HepG2 (cell line): ENCODE results near the gene USP10.

Source experiments
- ATF1 ChIP-seq: IDR thresholded peaks from 2 replicates; pipeline ENCODE4 v1.6.1; 2016; ENCODE audit warnings: mild to moderate bottlenecking, control low read depth
- DPF2 ChIP-seq: sonication (generic); formaldehyde crosslinking; IDR thresholded peaks from 2 replicates; pipeline ENCODE4 v1.4.0; 2020; ENCODE audit warnings: mild to moderate bottlenecking, low read depth, missing genetic modification reagents, borderline replicate concordance
- EZH2 ChIP-seq: conservative IDR thresholded peaks from 2 replicates; pipeline ENCODE4 v1.6.1; 2012; ENCODE audit warnings: mild to moderate bottlenecking, low read depth, low read length, moderate library complexity
- KAT2B ChIP-seq: fragments of 150-350 bp; IDR thresholded peaks from 2 replicates; pipeline ENCODE4 v1.6.1; 2014; ENCODE audit warnings: low read depth, low read length, borderline replicate concordance
- KDM5B ChIP-seq: sonication (generic); formaldehyde crosslinking; IDR thresholded peaks from 2 replicates; pipeline ENCODE4 v1.4.0; 2020; ENCODE audit warnings: missing genetic modification reagents, mild to moderate bottlenecking, borderline replicate concordance
- TEAD2 ChIP-seq: sonication (generic); formaldehyde crosslinking; IDR thresholded peaks from 2 replicates; pipeline ENCODE4 v1.9.0; 2021; ENCODE audit warnings: missing genetic modification reagents
- ZNF234 ChIP-seq: sonication (generic); formaldehyde crosslinking; conservative IDR thresholded peaks from 2 replicates; pipeline ENCODE4 v1.5.1; 2020; ENCODE audit warnings: mild to moderate bottlenecking, missing genetic modification reagents
- ZNF282 ChIP-seq: fragments of 450-650 bp; IDR thresholded peaks from 2 replicates; pipeline ENCODE4 v1.6.1; 2018; ENCODE audit not compliant: partially characterized antibody
- ZNF644 ChIP-seq: IDR thresholded peaks from 2 replicates; pipeline ENCODE4 v1.6.1; 2016; ENCODE audit warnings: low read depth
- ZZZ3 ChIP-seq: sonication (generic); formaldehyde crosslinking; IDR thresholded peaks from 2 replicates; pipeline ENCODE4 v1.4.0; 2020; ENCODE audit warnings: missing genetic modification reagents, mild to moderate bottlenecking, borderline replicate concordance
- TF ChIP-seq, protein P1 (sequence below): sonication (generic); formaldehyde crosslinking; IDR thresholded peaks from 2 replicates; pipeline ENCODE4 v1.8.1; 2023; ENCODE audit warnings: mild to moderate bottlenecking, inconsistent platforms, moderate library complexity, missing genetic modification reagents, borderline replicate concordance
- TF ChIP-seq, protein P2 (sequence below): sonication (generic); formaldehyde crosslinking; IDR thresholded peaks from one replicate; pipeline ENCODE4 v1.5.1; 2020; ENCODE audit warnings: mild to moderate bottlenecking, missing genetic modification reagents; ENCODE audit errors: not compliant biosample characterization

DNA sequence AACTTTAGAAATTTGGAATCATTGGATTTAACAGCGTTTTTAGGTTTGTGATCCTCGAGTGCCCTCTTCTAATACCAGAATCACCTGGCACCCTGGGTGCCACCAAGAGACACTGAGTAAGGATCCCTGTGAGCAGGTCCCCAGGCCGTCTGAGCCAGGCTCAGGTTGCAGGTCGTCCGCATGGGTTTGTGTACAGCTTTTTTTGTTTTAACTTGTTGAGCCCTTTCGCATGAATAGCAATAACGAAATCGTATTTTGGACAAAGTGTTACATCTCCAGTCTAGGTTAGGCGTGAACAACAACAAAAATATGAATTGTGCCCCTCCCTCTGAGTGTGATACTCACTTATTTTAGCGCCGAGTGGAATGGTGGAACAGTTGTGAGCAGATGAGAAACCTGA lies 10.9 kb downstream of the USP10 start:
- TF ChIP-seq EZH2 (no peak), ZZZ3 (CRISPR knock-in tag) (no peak), TEAD2 (CRISPR knock-in tag) (no peak), KDM5B (CRISPR knock-in tag) (no peak), ZNF644 (CRISPR knock-in tag) (no peak), KAT2B (no peak), ZNF234 (CRISPR knock-in tag) (no peak), ZNF282 (no peak), DPF2 (CRISPR knock-in tag) (no peak), ATF1 (CRISPR knock-in tag) (no peak)
- TF ChIP-seq, protein P1, sequence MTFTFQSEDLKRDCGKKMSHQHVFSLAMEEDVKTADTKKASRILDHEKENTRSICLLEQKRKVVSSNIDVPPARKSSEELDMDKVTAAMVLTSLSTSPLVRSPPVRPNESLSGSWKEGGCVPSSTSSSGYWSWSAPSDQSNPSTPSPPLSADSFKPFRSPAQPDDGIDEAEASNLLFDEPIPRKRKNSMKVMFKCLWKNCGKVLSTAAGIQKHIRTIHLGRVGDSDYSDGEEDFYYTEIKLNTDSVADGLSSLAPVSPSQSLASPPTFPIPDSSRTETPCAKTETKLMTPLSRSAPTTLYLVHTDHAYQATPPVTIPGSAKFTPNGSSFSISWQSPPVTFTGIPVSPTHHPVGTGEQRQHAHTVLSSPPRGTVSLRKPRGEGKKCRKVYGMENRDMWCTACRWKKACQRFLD (CRISPR knock-in tag): no peak
- TF ChIP-seq, protein P2, sequence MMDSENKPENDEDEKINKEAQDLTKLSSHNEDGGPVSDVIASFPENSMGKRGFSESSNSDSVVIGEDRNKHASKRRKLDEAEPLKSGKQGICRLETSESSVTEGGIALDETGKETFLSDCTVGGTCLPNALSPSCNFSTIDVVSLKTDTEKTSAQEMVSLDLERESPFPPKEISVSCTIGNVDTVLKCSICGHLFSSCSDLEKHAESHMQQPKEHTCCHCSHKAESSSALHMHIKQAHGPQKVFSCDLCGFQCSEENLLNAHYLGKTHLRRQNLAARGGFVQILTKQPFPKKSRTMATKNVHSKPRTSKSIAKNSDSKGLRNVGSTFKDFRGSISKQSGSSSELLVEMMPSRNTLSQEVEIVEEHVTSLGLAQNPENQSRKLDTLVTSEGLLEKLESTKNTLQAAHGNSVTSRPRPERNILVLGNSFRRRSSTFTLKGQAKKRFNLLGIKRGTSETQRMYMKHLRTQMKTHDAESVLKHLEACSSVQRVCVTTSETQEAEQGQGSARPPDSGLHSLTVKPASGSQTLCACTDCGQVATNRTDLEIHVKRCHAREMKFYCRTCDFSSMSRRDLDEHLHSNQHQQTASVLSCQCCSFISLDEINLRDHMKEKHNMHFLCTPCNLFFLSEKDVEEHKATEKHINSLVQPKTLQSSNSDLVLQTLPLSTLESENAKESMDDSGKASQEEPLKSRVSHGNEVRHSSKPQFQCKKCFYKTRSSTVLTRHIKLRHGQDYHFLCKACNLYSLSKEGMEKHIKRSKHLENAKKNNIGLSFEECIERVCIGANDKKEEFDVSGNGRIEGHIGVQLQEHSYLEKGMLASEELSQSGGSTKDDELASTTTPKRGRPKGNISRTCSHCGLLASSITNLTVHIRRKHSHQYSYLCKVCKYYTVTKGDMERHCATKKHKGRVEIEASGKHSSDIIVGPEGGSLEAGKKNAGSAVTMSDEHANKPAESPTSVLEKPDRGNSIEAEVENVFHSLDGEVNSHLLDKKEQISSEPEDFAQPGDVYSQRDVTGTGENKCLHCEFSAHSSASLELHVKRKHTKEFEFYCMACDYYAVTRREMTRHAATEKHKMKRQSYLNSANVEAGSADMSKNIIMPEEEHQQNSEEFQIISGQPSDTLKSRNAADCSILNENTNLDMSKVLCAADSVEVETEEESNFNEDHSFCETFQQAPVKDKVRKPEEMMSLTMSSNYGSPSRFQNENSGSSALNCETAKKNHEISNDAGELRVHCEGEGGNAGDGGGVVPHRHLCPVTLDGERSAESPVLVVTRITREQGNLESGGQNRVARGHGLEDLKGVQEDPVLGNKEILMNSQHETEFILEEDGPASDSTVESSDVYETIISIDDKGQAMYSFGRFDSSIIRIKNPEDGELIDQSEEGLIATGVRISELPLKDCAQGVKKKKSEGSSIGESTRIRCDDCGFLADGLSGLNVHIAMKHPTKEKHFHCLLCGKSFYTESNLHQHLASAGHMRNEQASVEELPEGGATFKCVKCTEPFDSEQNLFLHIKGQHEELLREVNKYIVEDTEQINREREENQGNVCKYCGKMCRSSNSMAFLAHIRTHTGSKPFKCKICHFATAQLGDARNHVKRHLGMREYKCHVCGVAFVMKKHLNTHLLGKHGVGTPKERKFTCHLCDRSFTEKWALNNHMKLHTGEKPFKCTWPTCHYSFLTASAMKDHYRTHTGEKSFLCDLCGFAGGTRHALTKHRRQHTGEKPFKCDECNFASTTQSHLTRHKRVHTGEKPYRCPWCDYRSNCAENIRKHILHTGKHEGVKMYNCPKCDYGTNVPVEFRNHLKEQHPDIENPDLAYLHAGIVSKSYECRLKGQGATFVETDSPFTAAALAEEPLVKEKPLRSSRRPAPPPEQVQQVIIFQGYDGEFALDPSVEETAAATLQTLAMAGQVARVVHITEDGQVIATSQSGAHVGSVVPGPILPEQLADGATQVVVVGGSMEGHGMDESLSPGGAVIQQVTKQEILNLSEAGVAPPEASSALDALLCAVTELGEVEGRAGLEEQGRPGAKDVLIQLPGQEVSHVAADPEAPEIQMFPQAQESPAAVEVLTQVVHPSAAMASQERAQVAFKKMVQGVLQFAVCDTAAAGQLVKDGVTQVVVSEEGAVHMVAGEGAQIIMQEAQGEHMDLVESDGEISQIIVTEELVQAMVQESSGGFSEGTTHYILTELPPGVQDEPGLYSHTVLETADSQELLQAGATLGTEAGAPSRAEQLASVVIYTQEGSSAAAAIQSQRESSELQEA (CRISPR knock-in tag): no peak
